Dedifferentiated amniotic fluid mesenchymal stem cell (primary cell): ENCODE measurements around the gene HAUS5.
"Not testable (repeated sequence)": the region's sequence is repeated elsewhere in the genome, so short reads cannot be mapped to it uniquely, and the experiment has no call there.

Experiments used
- DNase-seq: peaks from one replicate; pipeline ENCODE4 v3.0.0-alpha.2; 2016; ENCODE audit errors: extremely low spot score

The HAUS5 gene

GRCh38 chr19:35612559-35613321, at the start of gene HAUS5:
HAUS5 (plus strand) TSS chr19:35612735; CDS start chr19:35612795, 60 bp downstream.
- DNase-seq: peak; percentile 82

GRCh38 chr19:35562776-35563175, 49.8 kb upstream of the HAUS5 start:
- no peak for DNase-seq

GRCh38 chr19:35563207-35563829, 49.2 kb upstream of the HAUS5 start, which contains the start of gene ATP4A:
ATP4A (minus strand) TSS chr19:35563658; CDS start chr19:35563629, 29 bp downstream.
- DNase-seq: no peak

GRCh38 chr19:35565016-35565856, 47.3 kb upstream of the HAUS5 start:
- no peak for DNase-seq

GRCh38 chr19:35566738-35567137, 45.8 kb upstream of the HAUS5 start:
- DNase-seq: no peak

GRCh38 chr19:35569281-35569781, 43.2 kb upstream of the HAUS5 start:
- DNase-seq: no peak

GRCh38 chr19:35571406-35571965, 41.0 kb upstream of the HAUS5 start:
- no peak for DNase-seq

GRCh38 chr19:35577918-35578317, 34.6 kb upstream of the HAUS5 start:
- DNase-seq: no peak

- no peak for DNase-seq
These were observed 33.8 kb upstream of the HAUS5 start for GRCh38 chr19:35578707-35579106.

- DNase-seq: no peak
These were observed 29.8 kb upstream of the HAUS5 start for GRCh38 chr19:35582760-35583159.

- no peak for DNase-seq
These were observed 26.7 kb upstream of the HAUS5 start, which contains the start of gene PMIS2 for GRCh38 chr19:35585848-35586247. PMIS2 (plus strand) TSS chr19:35586173; CDS start chr19:35586260, 87 bp downstream.

- DNase-seq: no peak
These were observed 25.2 kb upstream of the HAUS5 start for GRCh38 chr19:35587321-35587720.

GRCh38 chr19:35590875-35591274, 21.7 kb upstream of the HAUS5 start:
- DNase-seq: no peak

GRCh38 chr19:35592226-35592625, 20.3 kb upstream of the HAUS5 start:
- no peak for DNase-seq

- DNase-seq: not testable (repeated sequence)
These were observed 17.5 kb upstream of the HAUS5 start for GRCh38 chr19:35595026-35595425.

GRCh38 chr19:35595928-35596327, 16.6 kb upstream of the HAUS5 start:
- no peak for DNase-seq

- no peak for DNase-seq
These were observed 16.1 kb upstream of the HAUS5 start for GRCh38 chr19:35596366-35596999.

GRCh38 chr19:35601971-35602370, 10.6 kb upstream of the HAUS5 start:
- no peak for DNase-seq

GRCh38 chr19:35604436-35604835, 8.1 kb upstream of the HAUS5 start:
- not testable (repeated sequence) for DNase-seq

- not testable (repeated sequence) for DNase-seq
These were observed 5.4 kb upstream of the HAUS5 start for GRCh38 chr19:35607170-35607569.

- no peak for DNase-seq
These were observed 4.9 kb upstream of the HAUS5 start for GRCh38 chr19:35607661-35608060.
